Putamen (tissue), 1 donor: ENCODE data around the gene ZNF714.
"Not testable (repeated sequence)": the region's sequence is repeated elsewhere in the genome, so short reads cannot be mapped to it uniquely, and the experiment has no call there.

ENCODE experiments used
- DNase-seq: peaks from one replicate; pipeline ENCODE4 v3.0.0-alpha.2; 2016; ENCODE audit warnings: low spot score

The ZNF714 gene

GRCh38 chr19:21130097-21130775 lies 48.2 kb downstream of the ZNF714 start:
- no peak for DNase-seq

GRCh38 chr19:21133633-21134032 lies 51.6 kb downstream of the ZNF714 start:
- DNase-seq = no peak

- no peak for DNase-seq
Measured at GRCh38 chr19:21134934-21135366, 52.9 kb downstream of the ZNF714 start.

- no peak for DNase-seq
Measured at GRCh38 chr19:21135433-21135832, 53.4 kb downstream of the ZNF714 start.

- no peak for DNase-seq
Measured at GRCh38 chr19:21138130-21138529, 56.1 kb downstream of the ZNF714 start.

GRCh38 chr19:21141006-21141405 lies 59.0 kb downstream of the ZNF714 start:
- DNase-seq = not testable (repeated sequence)

- peak; percentile 95 for DNase-seq
Measured at GRCh38 chr19:21141787-21142464, 59.9 kb downstream of the ZNF714 start, which contains the start of gene ZNF431. ZNF431 (plus strand) TSS chr19:21142040; CDS start chr19:21142184, 144 bp downstream.

GRCh38 chr19:21143428-21143827 lies 61.4 kb downstream of the ZNF714 start:
- DNase-seq = no peak

- DNase-seq = no peak
Measured at GRCh38 chr19:21143854-21144253, 61.9 kb downstream of the ZNF714 start.

GRCh38 chr19:21147540-21147939 lies 65.5 kb downstream of the ZNF714 start:
- no peak for DNase-seq

GRCh38 chr19:21148681-21149080 lies 66.7 kb downstream of the ZNF714 start:
- DNase-seq = no peak

- DNase-seq = no peak
Measured at GRCh38 chr19:21149877-21150276, 67.9 kb downstream of the ZNF714 start.

- DNase-seq = no peak
Measured at GRCh38 chr19:21151460-21151859, 69.5 kb downstream of the ZNF714 start.

GRCh38 chr19:21158523-21159135 lies 76.6 kb downstream of the ZNF714 start:
- DNase-seq = no peak

- DNase-seq = no peak
Measured at GRCh38 chr19:21164541-21164940, 82.5 kb downstream of the ZNF714 start.

- DNase-seq = no peak
Measured at GRCh38 chr19:21166436-21166835, 84.4 kb downstream of the ZNF714 start.
